KG1 (cell line): ENCODE measurements around the gene EDNRB.
"Not testable (repeated sequence)": the region's sequence is repeated elsewhere in the genome, so short reads cannot be mapped to it uniquely, and the experiment has no call there.

Source experiments
- DNase-seq: peaks from one replicate; lab custom pipeline; 2025; lab: John Stamatoyannopoulos, UW

The EDNRB gene

DNA sequence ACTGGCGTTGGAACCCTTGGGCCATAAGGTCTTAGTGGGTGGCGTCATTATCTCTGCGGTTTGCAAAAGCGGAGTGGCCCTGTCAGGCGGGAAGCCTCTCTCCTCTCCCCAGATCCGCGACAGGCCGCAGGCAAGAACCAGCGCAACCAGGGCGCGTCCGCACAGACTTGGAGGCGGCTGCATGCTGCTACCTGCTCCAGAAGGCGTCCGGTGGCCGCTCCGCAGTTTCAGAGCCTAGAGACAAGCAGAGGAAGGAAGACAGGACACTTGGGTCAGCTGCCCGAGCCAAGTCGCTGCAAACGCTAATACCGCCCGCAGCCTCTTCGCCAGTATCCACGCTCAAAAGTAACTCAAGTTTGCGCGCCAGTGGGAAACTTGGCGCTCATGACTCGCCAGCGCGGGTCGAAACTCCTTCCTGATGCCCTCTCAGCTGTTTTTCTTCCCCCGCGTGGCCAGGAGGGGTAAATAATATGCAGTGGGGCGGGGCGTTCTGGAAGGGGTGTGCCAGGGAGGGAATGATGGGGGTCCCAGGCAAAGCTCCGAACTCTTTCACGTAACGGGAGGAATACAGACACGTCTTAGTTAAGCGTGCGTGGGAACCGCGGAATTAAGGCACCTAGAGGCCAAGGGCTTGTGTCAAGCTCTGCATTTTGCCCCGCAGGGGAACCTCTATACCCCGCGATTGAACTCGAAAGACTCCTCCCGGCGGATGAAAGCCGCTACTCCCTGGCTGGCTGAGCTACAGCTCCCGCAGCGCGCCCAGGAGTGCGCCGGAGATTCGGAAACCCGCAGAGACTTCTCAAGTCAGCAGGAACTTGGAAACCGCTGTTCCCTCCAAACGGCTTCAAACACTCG is at the start of gene EDNRB:
Gene EDNRB (minus strand): TSS at position 441 of the 855 bp plus-strand sequence. CDS start 258 bp downstream, at position 183.
- no peak for DNase-seq

DNA sequence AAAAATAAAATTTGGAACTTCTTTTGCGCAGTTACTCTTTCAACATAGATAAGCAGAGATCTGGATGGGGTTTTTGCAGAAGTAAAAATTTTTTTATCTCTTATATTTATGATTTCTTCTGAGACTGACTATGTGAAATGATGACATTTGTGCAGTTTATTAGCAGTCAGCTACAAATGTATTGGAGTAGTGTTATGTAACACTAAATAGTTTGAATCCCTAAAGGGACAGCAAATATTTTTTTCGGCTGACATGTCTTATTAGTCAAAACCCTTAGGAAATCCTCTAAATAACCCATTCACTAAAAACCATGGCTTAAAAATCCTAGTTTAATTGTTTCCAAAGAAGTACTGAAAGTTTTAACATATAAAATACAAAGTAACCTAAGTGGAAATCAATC is 48.0 kb upstream of the EDNRB start:
- DNase-seq = no peak

DNA sequence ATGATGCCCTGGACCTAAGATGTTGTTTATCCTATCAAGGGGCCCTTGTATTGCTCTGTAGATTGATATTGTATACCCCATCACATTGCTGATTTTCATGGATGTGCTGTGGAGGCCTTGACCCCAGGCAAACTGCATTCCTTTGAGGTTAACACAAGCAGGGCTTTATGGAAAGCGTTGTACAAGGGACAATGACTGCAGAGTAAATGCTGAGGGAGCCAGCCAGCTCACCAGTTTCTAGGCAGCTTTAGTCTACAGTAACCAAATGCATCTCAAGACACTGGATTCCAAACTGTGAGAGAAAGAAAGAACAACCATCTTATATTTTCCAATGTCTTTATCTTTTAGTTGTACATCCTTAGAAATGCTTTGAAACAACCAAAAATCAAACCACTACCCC is 34.1 kb upstream of the EDNRB start:
- no peak for DNase-seq

DNA sequence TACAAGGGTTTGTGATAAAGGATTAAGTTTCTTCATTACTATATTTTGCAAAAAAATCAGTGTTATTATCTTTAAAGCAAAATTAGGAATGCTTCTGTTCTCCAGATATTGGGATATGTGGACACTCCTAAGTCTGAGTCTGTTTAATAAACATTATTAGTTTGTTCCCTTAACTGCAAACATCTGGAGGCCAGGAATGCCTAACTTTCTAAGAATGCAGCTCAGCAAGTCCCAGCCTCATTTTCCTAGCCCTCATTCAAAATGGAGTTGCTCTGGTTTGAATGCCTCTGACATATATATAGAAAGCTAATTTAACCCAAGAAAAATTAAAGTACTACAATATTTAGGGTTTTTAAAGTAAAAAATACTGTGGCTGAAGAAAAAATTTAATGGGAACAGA is 33.6 kb upstream of the EDNRB start:
- DNase-seq = no peak

DNA sequence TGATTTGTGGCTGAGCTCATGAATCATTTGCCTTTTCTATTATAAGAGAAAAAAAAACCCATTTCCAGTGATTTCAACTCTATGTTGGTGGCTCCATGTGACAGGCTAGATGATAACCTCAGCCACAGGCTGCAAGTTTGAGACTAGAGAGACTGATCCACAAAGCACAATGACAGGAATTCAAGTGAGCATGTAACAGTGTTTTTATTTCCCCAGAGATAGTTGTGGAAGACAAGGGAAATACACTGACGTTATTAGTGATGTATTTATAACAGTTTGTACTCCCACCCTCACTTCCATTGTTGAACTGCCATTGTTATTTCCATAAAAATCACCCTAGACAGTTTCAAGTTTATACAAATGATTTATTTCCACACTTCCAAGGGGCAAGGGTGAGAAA is 27.9 kb upstream of the EDNRB start:
- DNase-seq = no peak

DNA sequence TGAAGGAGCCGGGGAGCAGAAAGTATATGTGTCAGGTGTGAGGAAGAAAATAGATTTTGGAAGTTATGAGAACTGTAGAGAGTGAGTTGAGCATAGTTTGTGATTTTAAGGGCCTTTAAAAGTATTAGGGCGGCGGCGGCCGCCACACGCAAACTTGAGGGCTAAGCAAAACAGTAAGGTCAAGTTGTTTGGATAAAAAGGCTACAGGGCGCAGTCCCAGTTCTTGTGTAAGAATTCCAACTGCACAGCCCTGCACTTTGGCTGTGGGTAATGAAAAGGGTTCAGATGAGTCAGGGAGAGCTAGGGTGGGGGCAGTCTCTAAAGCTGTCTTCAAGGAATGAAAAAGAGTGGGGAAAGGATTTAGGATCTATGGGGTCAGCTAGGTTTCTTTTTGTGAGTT is 16.4 kb upstream of the EDNRB start:
- DNase-seq = not testable (repeated sequence)

DNA sequence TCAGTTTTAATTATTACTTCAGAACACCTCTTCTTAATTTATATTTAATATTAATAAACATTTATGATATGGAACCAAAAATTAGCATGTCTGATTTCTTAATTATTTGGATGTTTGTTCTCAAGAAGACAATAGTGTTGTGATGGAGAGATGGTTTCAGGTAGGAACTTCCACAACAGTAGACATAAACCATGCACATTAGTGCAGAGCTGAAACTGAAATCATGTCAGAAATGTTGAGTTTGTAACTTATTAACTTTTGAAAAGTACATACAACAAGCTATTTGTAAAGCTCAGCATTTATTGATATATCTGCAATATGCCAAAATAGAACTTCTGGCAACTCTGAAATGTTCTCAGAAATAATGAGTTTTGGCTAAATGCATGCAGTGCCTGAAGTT is 11.8 kb upstream of the EDNRB start:
- DNase-seq = no peak

DNA sequence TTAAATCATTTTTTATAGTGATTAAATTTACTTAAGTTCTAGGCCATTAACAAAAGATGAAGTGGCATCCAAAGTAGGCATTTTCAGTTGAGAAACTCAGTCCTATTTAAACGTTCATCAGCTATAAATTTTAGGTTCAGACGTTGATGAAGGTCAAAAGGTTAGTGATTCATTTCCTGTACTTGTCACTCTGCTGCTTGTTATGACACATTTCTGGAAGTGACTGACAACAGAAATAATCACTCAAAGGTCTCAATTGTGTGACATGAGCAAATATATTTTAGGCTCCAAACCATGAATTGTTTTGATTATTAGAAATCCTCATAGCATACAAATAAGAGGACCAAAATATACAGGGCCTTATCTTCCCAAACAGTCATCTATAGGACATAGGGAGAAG is 10.3 kb upstream of the EDNRB start:
- DNase-seq = no peak

DNA sequence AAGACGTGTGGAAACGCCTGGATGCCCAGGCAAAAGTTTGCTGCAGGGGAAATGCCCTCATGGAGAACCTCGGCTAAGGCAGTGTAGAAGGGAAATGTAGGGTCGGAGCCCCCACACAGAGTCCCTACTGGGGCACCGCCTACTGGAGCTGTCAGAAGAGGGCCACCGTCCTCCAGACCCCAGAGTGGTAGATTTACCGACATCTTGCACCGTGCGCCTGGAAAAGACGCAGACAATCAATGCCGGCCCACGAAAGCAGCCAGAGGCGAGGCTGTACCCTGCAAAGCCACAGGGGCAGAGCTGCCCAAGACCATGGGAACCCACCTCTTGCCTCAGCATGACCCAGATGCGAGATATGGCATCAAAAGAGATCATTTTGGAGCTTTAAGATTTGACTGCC is 7.0 kb upstream of the EDNRB start:
- DNase-seq = no peak

DNA sequence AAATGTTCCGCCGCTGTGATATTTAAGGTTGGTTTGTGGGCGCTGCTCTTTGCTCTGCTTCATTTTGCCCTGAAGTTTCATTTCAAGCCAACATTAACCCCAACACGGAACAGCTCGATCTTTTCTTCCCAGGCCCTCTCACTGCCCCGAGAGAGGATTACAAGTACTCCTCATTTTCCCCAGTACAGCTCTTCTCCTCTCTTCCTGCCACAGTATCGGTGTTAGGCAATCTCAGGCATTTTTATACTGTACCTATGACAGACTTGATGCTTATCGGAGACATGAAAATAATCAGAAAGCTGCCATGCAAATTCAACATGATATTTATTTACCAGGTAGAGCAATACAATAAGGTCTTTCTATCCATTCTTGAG is 1.3 kb upstream of the EDNRB start:
- DNase-seq = no peak

DNA sequence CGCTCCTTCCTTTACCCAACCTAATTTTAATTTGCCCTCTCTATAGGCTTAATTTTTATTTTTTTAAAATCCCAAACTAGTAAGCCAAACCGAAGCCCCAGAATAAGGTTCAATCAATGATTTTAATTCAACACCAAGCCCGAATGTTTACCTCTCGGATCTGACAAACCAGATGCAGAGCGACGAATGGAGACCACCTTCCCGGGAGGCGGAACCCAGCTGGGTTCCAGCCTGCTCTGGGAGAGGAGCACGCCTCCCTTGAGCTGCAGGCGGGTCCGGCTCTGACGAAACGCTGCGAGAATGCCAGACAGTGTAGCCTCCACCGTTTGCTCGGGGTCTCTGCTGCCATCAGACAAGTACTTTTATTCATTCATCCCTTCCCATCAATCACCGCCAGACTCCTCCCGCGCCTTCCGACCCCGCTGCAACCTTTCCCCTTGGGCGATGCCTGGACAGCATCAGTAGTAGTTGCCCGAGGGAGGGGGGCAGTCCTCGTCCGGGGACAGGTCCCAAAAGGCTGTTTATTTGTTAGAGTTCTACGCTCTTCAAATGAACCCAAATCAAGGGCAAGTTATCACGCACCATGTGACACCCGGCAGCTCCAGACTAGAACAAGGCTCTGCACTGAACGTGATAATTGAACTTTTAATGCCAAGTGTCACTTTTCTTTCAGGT is 752 bp upstream of the EDNRB start:
- no peak for DNase-seq

DNA sequence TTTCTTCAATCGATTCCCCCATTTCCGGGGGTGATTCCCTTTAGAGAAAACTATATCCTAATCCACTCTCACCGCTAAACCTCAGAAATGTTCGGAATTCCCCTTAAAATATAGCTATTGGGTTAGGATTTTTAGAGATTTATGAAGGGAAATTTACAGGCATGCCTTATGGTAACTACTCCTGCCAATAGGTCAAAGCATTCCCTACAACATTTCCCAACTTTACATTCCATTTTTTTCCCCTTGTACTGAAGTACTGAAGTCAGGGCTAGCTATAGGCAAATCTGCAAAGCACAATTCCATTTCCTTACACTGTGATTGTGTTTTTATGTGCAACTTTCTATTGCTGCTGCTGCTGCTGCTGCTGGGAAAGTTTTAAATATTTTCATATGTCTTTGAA is 2.1 kb downstream of the EDNRB start:
- DNase-seq = no peak

DNA sequence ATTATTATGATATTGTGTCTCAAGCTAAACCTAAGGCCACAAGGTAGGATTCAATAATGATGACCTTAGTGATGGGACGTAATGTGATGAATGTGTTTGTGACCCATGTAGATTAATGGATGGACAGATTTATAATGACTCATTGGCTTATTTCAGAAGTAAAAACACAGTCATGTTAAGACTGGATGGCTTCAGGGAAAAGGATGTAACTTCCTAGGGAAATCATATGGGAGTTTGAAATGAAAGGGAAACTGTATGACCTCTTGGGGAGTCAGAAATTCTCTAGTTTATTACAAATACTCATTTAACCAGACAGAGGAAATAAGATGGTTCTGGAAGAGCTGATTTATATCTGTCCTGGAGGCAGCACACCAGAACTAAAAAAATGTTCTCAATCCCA is 2.9 kb downstream of the EDNRB start:
- no peak for DNase-seq

DNA sequence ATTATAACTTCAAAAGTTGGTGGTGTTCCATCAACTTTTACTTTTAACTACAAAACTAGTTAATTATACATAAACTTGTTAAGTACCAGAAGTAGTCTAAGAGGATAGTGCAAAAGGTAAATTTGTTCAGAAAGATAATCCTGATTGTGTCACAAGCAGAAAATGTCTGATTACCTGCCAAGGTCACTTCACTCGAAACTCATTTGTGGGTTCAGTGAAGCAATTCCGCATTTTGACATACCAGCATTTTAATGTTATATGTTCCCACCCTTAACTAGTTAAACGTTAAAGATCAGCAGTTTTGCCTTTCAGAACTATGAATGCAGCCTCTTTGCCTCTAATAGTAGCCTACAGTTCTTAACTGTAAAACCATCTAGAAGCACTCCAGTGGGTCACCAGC is 5.6 kb downstream of the EDNRB start:
- no peak for DNase-seq

DNA sequence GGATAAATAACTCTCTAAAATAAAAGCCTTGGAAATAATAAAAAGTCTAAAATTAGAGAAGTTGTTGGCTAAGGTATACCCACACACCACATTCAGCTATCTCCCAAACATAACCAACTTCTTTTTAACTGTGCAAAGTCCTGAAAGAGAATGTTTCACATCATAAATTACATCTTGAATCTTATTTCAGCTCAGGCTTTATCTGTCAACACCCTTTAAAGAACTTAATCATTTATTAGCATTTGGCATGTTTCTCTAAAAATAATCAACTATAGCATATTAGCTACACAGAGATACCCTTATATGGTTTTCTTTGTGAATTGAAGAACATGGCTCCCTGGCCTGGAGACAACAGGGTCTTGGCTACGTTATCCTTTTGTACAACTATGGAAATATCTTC is 6.9 kb downstream of the EDNRB start:
- no peak for DNase-seq

DNA sequence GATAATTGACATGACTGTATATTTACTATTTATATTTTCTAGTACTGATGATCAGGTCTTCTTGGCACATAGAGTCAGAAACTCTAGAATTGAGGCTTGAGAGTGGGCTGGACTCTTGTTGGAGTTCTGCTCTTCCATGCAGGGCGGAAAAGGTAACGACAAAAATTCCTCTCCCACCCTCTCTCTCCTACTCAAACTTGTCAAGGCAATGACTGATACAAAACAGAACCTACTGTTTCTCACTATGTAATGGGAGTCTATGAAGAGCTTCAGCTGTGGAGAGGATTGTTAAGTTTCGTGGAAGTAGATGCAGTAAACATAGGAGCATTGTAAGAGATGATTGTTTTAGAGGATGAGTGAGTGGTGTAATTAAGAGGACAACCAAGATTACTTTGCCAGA is 8.8 kb downstream of the EDNRB start:
- no peak for DNase-seq

DNA sequence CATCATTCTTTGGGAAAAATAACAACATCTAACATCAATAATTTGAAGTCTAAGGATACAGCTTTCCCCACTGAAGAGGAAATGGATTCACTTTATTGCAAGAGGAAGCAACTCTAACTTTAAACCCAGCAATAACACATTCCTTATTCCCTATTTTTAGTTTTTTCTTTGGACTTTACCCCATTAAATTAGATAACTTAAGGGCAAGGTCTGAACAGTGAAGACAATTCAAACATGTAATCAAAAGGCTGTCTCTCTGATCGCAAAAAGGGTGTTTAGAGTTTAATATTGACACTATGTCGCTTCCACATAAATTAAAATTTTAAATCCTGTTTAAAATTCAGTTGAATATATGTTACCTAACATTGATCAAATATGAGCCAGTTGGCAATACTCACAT is 10.1 kb downstream of the EDNRB start:
- DNase-seq = no peak

DNA sequence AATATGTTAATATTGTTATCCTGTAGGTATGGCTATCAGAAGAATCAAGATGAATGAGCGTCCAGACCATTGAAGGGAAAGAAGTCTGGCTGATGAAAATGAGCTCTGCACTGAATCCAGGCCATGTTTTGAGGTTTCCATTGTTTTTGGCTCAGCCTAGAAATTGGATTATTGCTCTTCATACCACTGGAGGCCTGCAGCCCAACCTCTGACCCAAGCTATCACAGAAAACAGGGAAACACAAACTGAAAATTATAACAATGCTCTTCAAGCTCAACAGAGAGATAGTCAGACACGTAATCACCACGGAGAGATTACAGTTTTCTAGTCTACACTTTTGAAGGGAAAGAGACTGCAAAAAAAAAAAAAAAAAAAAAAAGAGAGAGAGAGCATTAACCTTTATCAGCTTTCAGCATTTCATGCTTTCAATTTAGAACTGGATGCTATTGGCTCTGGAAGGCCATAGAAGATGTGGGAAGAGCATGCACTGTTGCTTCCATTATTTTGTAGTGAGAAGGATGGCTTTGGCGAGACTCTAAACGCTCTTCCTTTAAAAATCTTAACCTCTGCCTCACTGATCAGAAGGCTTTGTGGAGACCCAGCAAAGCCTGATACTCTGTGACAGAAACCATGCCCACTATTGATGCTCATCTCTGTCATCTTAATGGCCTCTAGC is 10.8 kb downstream of the EDNRB start:
- DNase-seq = no peak

DNA sequence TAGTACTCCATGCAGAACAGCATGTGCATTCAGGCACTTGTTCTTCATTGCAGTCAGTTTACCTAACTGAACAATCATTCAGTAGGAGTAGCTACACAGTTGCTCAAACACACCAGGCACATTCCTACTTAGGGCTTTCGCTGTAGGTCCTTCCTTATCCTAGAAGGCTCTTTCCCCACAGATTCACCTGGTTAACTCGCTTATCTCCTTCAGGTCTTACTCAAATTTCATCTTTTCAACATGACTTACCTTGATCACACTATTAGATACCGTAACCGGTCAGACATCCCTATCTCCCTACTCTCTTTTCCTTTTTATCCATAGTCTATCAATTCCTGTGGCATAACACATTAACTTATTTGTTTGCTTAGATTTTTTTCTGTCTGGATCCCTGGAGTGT is 14.6 kb downstream of the EDNRB start:
- no peak for DNase-seq

DNA sequence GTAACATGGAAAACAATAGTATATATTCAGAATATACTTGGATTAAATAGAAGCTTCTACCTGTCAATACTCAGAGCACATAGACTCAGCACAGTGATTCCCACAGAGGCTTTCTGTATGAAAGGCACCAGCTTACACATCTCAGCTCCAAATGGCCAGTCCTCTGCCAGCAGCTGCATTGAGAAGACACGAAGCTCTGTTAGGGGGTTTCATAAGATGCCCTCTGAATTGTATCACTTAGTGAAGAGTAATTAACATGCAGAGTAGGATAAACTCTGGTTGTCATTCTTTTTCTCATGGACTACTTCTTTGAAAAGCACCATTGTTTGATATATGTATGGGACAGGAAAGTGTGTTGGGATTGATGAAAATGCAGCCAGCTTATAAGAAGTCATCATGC is 15.2 kb downstream of the EDNRB start:
- DNase-seq = no peak

DNA sequence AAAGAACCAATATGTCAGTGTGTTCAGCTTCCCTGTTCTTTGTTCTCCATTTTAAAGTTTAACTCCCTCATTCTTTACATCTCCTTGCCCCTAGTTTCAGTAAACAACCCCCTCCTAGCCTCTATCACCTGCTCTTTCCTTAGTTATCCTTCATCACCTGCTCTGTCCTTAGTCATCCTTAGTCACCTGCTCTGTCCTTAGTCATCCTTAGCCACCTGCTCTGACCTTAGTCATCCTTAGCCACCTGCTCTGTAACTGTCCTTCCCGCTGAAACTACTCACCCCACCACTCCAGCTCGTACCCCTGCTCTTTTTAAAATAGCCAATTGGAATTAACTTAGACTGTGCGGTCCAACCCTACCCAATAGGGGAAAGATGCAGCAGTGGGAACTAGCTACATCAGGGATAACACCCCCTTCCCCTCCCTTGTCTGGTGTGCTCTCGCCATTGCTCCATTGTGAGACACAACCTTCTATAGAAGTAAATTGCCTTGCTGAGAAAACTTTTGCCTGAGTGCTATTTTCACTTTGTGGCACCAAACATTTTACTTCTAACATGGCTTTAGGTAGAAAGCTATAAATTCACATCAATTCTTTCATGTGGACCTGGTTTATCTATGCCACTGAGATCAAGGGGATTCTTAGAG is 16.2 kb downstream of the EDNRB start:
- no peak for DNase-seq

DNA sequence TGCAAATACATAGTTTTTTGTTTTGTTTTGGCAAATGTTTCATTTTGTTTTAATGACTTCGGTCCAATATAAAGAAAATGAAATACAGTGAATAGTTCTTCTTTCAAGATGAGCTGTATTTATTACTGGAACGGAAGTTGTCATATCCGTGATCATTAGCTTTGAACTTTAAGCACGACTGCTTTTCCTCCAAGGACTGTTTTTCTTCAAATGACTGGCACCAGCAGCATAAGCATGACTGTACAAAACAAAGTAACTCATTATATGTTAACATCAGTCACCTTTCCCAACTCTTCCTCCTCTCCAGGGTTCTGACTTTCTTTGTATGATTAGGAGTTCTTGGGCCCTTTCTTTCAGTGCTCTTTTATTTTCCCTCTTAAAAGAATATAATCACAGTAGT is 20.5 kb downstream of the EDNRB start:
- DNase-seq = no peak

DNA sequence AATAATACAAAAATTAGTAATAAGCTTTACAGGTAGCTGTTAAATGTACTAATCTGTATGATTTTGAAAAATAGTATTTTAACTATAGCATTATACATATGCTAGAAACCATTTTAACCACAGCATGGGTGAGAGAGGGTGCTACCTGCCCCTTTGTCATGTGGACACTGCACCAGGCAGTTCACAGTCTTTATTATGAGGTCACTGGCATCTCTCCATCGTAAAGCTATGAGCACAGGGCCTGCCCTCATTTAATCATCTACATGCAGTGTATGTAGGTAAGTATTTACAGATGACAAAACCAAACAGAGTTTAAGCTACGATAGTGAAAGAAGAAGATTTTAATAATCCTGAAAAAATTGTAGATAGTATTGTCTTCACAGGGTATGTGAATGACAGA is 21.7 kb downstream of the EDNRB start:
- no peak for DNase-seq
